ENCODE measurements around the gene UBE2C.
"Not testable (repeated sequence)": the region's sequence is repeated elsewhere in the genome, so short reads cannot be mapped to it uniquely, and the experiment has no call there.

UBE2C gene

GRCh38 chr20:45781391-45781931, 31.0 kb upstream of the UBE2C start:
- no peak for DNase-seq (ENCODE audit: low spot score)
- no peak for TF ChIP-seq CTCF (IDR thresholded peaks at IDR 0.05; ENCODE audit: extremely low read depth, insufficient read depth, missing control alignments)
- in situ Hi-C loops (cut with MboI; ENCODE audit: low pct_unique_long_range_greater_than_20kb, low sequenced_read_pairs, unreplicated experiment) = no loop called here

- TF ChIP-seq CTCF (IDR thresholded peaks at IDR 0.05; ENCODE audit: extremely low read depth, insufficient read depth, missing control alignments) = no peak
- DNase-seq (ENCODE audit: low spot score) = no peak
- in situ Hi-C loops (cut with MboI; ENCODE audit: low pct_unique_long_range_greater_than_20kb, low sequenced_read_pairs, unreplicated experiment) = no loop called here
Observed at GRCh38 chr20:45782890-45783289, 29.6 kb upstream of the UBE2C start.

- in situ Hi-C loops (cut with MboI; ENCODE audit: low pct_unique_long_range_greater_than_20kb, low sequenced_read_pairs, unreplicated experiment) = no loop called here
- no peak for DNase-seq (ENCODE audit: low spot score)
- TF ChIP-seq CTCF (IDR thresholded peaks at IDR 0.05; ENCODE audit: extremely low read depth, insufficient read depth, missing control alignments) = no peak
Observed at GRCh38 chr20:45783656-45784294, 28.7 kb upstream of the UBE2C start.

GRCh38 chr20:45788351-45788750, 24.1 kb upstream of the UBE2C start:
- TF ChIP-seq CTCF (IDR thresholded peaks at IDR 0.05; ENCODE audit: extremely low read depth, insufficient read depth, missing control alignments) = no peak
- DNase-seq (ENCODE audit: low spot score) = no peak
- in situ Hi-C loops (cut with MboI; ENCODE audit: low pct_unique_long_range_greater_than_20kb, low sequenced_read_pairs, unreplicated experiment) = no loop called here

GRCh38 chr20:45792317-45793118, 19.9 kb upstream of the UBE2C start:
- in situ Hi-C loops (cut with MboI; ENCODE audit: low pct_unique_long_range_greater_than_20kb, low sequenced_read_pairs, unreplicated experiment) = no loop called here
- no peak for TF ChIP-seq CTCF (IDR thresholded peaks at IDR 0.05; ENCODE audit: extremely low read depth, insufficient read depth, missing control alignments)
- DNase-seq (ENCODE audit: low spot score) = peak; percentile 34

GRCh38 chr20:45796337-45797065, 15.9 kb upstream of the UBE2C start:
- no peak for TF ChIP-seq CTCF (IDR thresholded peaks at IDR 0.05; ENCODE audit: extremely low read depth, insufficient read depth, missing control alignments)
- in situ Hi-C loops (cut with MboI; ENCODE audit: low pct_unique_long_range_greater_than_20kb, low sequenced_read_pairs, unreplicated experiment) = no loop called here
- DNase-seq (ENCODE audit: low spot score) = no peak

GRCh38 chr20:45797510-45797909, 14.9 kb upstream of the UBE2C start:
- DNase-seq (ENCODE audit: low spot score); in situ Hi-C loops (cut with MboI; ENCODE audit: low pct_unique_long_range_greater_than_20kb, low sequenced_read_pairs, unreplicated experiment): not testable (repeated sequence)

- DNase-seq (ENCODE audit: low spot score); in situ Hi-C loops (cut with MboI; ENCODE audit: low pct_unique_long_range_greater_than_20kb, low sequenced_read_pairs, unreplicated experiment): not testable (repeated sequence)
Observed at GRCh38 chr20:45797955-45798354, 14.5 kb upstream of the UBE2C start.
